IMR-90 (cell line): ENCODE data around the gene PCDHGB5. TPM values are rescaled to one million over a fixed set of nuclear protein-coding genes. Genes with fewer than 3 reads are reported as not detected.
A peak's percentile ranks its signal among the peaks of the same experiment; 100 is the strongest.

Experiments used
- ATAC-seq: fragments of 200-7000 bp; cut with Tn5 transposase; 2 replicates; pipeline ENCODE4 v1.9.1; 2020; ENCODE audit warnings: low read depth, mild to moderate bottlenecking, moderate library complexity
- BruUV-seq: library from RNA; stranded (reverse); fragments of 400-500 nt; replicated peaks from 2 replicates; lab custom pipeline; 2021; lab: Mats Ljungman, UMichigan
- CTCF ChIA-PET: fragments of 300-600 bp; formaldehyde crosslinking; extraction: SDS; loops from one replicate; lab custom pipeline; 2021; ENCODE audit warnings: antibody characterized with exemption; lab: Yijun Ruan, JAX
- POLR2A ChIA-PET: fragments of 300-600 bp; sonication (Branson Sonifier 250); formaldehyde crosslinking; loops from one replicate; lab custom pipeline; 2022; ENCODE audit warnings: antibody characterized with exemption; ENCODE audit not compliant: unreplicated experiment; lab: Charles Lee
- DNase-seq: peaks from one replicate; pipeline ENCODE4 v3.0.0; 2013
- H2AFZ ChIP-seq: replicated peaks from 2 replicates; pipeline ENCODE3; 2013; ENCODE audit warnings: low read length, mild to moderate bottlenecking; ENCODE audit not compliant: poor library complexity
- H2AK5ac ChIP-seq: 2 replicates; pipeline ENCODE4 v1.6.1; 2013; ENCODE audit warnings: low read depth, low read length, inconsistent platforms
- H2AK9ac ChIP-seq: replicated peaks from 2 replicates; pipeline ENCODE3; 2013; ENCODE audit warnings: mild to moderate bottlenecking, low read depth, low read length, moderate library complexity; ENCODE audit not compliant: poor library complexity
- H2BK120ac ChIP-seq: 2 replicates; pipeline ENCODE4 v1.6.1; 2013; ENCODE audit warnings: low read depth, low read length, inconsistent platforms
- H2BK15ac ChIP-seq: 3 replicates; pipeline ENCODE4 v1.6.1; 2013; ENCODE audit warnings: low read depth, low read length, inconsistent platforms
- H2BK20ac ChIP-seq: 2 replicates; pipeline ENCODE4 v1.6.1; 2013; ENCODE audit warnings: low read depth, mild to moderate bottlenecking, inconsistent platforms, low read length, moderate library complexity
- H2BK5ac ChIP-seq: 2 replicates; pipeline ENCODE4 v1.6.1; 2013; ENCODE audit warnings: mild to moderate bottlenecking, low read depth, low read length, inconsistent platforms; ENCODE audit not compliant: poor library complexity, severe bottlenecking
- H3K14ac ChIP-seq: replicated peaks from 2 replicates; pipeline ENCODE4 v1.6.1; 2013; ENCODE audit warnings: low read depth, low read length, inconsistent platforms
- H3K18ac ChIP-seq: 2 replicates; pipeline ENCODE4 v1.6.1; 2013; ENCODE audit warnings: low read depth, low read length, control low read depth
- H3K23ac ChIP-seq: 2 replicates; pipeline ENCODE4 v1.6.1; 2013; ENCODE audit warnings: low read depth, low read length, inconsistent platforms
- H3K27ac ChIP-seq: 2 replicates; pipeline ENCODE4 v1.5.1; 2013; ENCODE audit warnings: mild to moderate bottlenecking, control low read depth, low read length; ENCODE audit not compliant: insufficient read depth
- H3K27me3 ChIP-seq: 2 replicates; pipeline ENCODE4 v1.6.1; 2013; ENCODE audit warnings: low read length; ENCODE audit not compliant: control insufficient read depth, insufficient read depth
- H3K36me3 ChIP-seq: 2 replicates; pipeline ENCODE4 v1.6.1; 2013; ENCODE audit warnings: low read length, mixed read lengths; ENCODE audit not compliant: control insufficient read depth, insufficient read depth
- H3K4ac ChIP-seq: 2 replicates; pipeline ENCODE4 v1.6.1; 2013; ENCODE audit warnings: low read depth, low read length, inconsistent platforms
- H3K4me1 ChIP-seq: 2 replicates; pipeline ENCODE4 v1.6.1; 2013; ENCODE audit warnings: low read length, mixed read lengths; ENCODE audit not compliant: control insufficient read depth, insufficient read depth
- H3K4me2 ChIP-seq: 2 replicates; pipeline ENCODE4 v1.6.1; 2013; ENCODE audit warnings: low read depth, mild to moderate bottlenecking, control low read depth, low read length, moderate library complexity
- H3K4me3 ChIP-seq: 2 replicates; pipeline ENCODE4 v1.5.1; 2013; ENCODE audit warnings: low read depth, mild to moderate bottlenecking, control low read depth, low read length, moderate library complexity; ENCODE audit not compliant: insufficient read depth
- H3K56ac ChIP-seq: 2 replicates; pipeline ENCODE4 v1.6.1; 2013; ENCODE audit warnings: low read length, inconsistent platforms; ENCODE audit not compliant: insufficient read depth; ENCODE audit errors: extremely low read depth
- H3K79me1 ChIP-seq, 2 experiments: 2 replicates each; pipeline ENCODE4 v1.6.1; 2013; ENCODE audit warnings: low read length in 2 of 2, inconsistent platforms in 1 of 2, low read depth in 1 of 2
- H3K9ac ChIP-seq: 2 replicates; pipeline ENCODE4 v1.6.1; 2013; ENCODE audit warnings: low read depth, low read length, control low read depth
- H3K9me1 ChIP-seq: 2 replicates; pipeline ENCODE4 v1.6.1; 2013; ENCODE audit warnings: low read length, inconsistent platforms; ENCODE audit not compliant: insufficient read depth
- H3K9me3 ChIP-seq: 2 replicates; pipeline ENCODE4 v1.6.1; 2013; ENCODE audit warnings: low read length; ENCODE audit not compliant: control insufficient read depth, insufficient read depth
- H4K20me1 ChIP-seq: 2 replicates; pipeline ENCODE4 v1.6.1; 2013; ENCODE audit warnings: low read length, inconsistent platforms; ENCODE audit not compliant: insufficient read depth
- H4K5ac ChIP-seq: 2 replicates; pipeline ENCODE4 v1.6.1; 2013; ENCODE audit warnings: mild to moderate bottlenecking, low read depth, low read length, control low read depth
- H4K8ac ChIP-seq, 2 experiments: 2 replicates each; pipeline ENCODE4 v1.6.1; 2013; ENCODE audit warnings: low read depth in 2 of 2, low read length in 2 of 2, control low read depth in 1 of 2, inconsistent platforms in 1 of 2
- H4K91ac ChIP-seq: 2 replicates; pipeline ENCODE4 v1.6.1; 2013; ENCODE audit warnings: low read depth, low read length, inconsistent platforms; ENCODE audit not compliant: insufficient read depth
- BHLHE40 ChIP-seq: fragments of 150-350 bp; IDR thresholded peaks from 2 replicates; pipeline ENCODE4 v1.6.1; 2016; ENCODE audit warnings: mild to moderate bottlenecking, low read depth, low read length
- CEBPB ChIP-seq: IDR thresholded peaks from 2 replicates; pipeline ENCODE4 v1.6.1; 2012; ENCODE audit warnings: low read depth, low read length, improper control_type of control experiment
- CHD1 ChIP-seq: IDR thresholded peaks from 2 replicates; pipeline ENCODE4 v1.6.1; 2012; ENCODE audit warnings: low read depth, low read length, improper control_type of control experiment
- ELK1 ChIP-seq: fragments of 150-350 bp; IDR thresholded peaks from 2 replicates; pipeline ENCODE4 v1.6.1; 2016; ENCODE audit warnings: low read depth, mild to moderate bottlenecking, low read length, moderate library complexity, borderline replicate concordance
- FOS ChIP-seq: fragments of 150-350 bp; IDR thresholded peaks from 2 replicates; pipeline ENCODE4 v1.6.1; 2016; ENCODE audit warnings: low read depth, low read length
- MAFK ChIP-seq: IDR thresholded peaks from 2 replicates; pipeline ENCODE4 v1.6.1; 2012; ENCODE audit warnings: low read depth, low read length, improper control_type of control experiment
- MAZ ChIP-seq: IDR thresholded peaks from 2 replicates; pipeline ENCODE4 v1.6.1; 2012; ENCODE audit warnings: low read depth, mild to moderate bottlenecking, low read length, improper control_type of control experiment, moderate library complexity, borderline replicate concordance
- MXI1 ChIP-seq: IDR thresholded peaks from 2 replicates; pipeline ENCODE4 v1.6.1; 2012; ENCODE audit warnings: low read depth, mild to moderate bottlenecking, low read length, moderate library complexity, borderline replicate concordance
- NFE2L2 ChIP-seq: fragments of 150-350 bp; IDR thresholded peaks from 2 replicates; pipeline ENCODE4 v1.6.1; 2016; ENCODE audit warnings: low read depth, mild to moderate bottlenecking, low read length
- POLR2A ChIP-seq: IDR thresholded peaks from 2 replicates; pipeline ENCODE4 v1.6.1; 2012; ENCODE audit warnings: mild to moderate bottlenecking, low read depth, low read length
- RAD21 ChIP-seq: IDR thresholded peaks from 2 replicates; pipeline ENCODE4 v1.6.1; 2012; ENCODE audit warnings: low read length, improper control_type of control experiment
- RCOR1 ChIP-seq: IDR thresholded peaks from 2 replicates; pipeline ENCODE4 v1.6.1; 2012; ENCODE audit warnings: mild to moderate bottlenecking, low read length, improper control_type of control experiment; ENCODE audit not compliant: insufficient replicate concordance
- RFX5 ChIP-seq: IDR thresholded peaks from 2 replicates; pipeline ENCODE4 v1.8.0; 2012; ENCODE audit warnings: low read depth, mild to moderate bottlenecking, low read length, moderate library complexity
- SMC3 ChIP-seq: fragments of 150-350 bp; IDR thresholded peaks from 2 replicates; pipeline ENCODE4 v1.6.1; 2016; ENCODE audit warnings: low read depth, mild to moderate bottlenecking, antibody characterized with exemption, low read length, moderate library complexity
- USF2 ChIP-seq: fragments of 150-350 bp; IDR thresholded peaks from 2 replicates; pipeline ENCODE4 v1.6.1; 2017; ENCODE audit warnings: mild to moderate bottlenecking, antibody characterized with exemption, low read length, low read depth
- WGBS, 2 experiments: methylation state at CpG; one replicate each; pipeline versions ENCODE4 v1.1.5 to v1.1.7; 2013; ENCODE audit warnings: missing lambda C conversion rate in 2 of 2; ENCODE audit not compliant: insufficient read length in 1 of 2; ENCODE audit errors: extremely low coverage in 2 of 2; 5-methylcytosine and 5-hydroxymethylcytosine counted together
- dilution Hi-C: fragments of 300-500 bp; cut with HindIII; formaldehyde crosslinking; loops from one replicate; pipeline ENCODE4 v1.14.3; 2018; ENCODE audit warnings: low sequenced_read_pairs; ENCODE audit not compliant: unreplicated experiment
- in situ Hi-C: fragments of 300-500 bp; cut with MboI; formaldehyde crosslinking; loops from 3 replicates; pipeline ENCODE4 v1.14.3; 2019; ENCODE audit warnings: low sequenced_read_pairs, inconsistent platforms, mixed read lengths
- intact Hi-C: fragments of 100-400 bp; cut with micrococcal nuclease; formaldehyde crosslinking; loops from 2 replicates; pipeline ENCODE4 v1.10.0; 2022
- polyA plus RNA-seq, 3 experiments: library from polyadenylated mRNA; depleted of rRNA; stranded (reverse); fragments of >200 nt; gene quantifications; 2 replicates each; pipeline ENCODE4 v1.2.3, GENCODE V29; 2012; ENCODE audit warnings: low replicate concordance in 1 of 3
- total RNA-seq: library from RNA; depleted of rRNA; stranded (reverse); fragments of >200 nt; gene quantifications from 2 replicates; pipeline ENCODE4 v1.2.3, GENCODE V29; 2012

The PCDHGB5 gene
- total and polyA plus RNA-seq, 2 of the 4 experiments (the other 2 are of a cell fraction), result 17.2 to 20.0 TPM

GRCh38 chr5:141371572-141372475 is 25.9 kb upstream of the PCDHGB5 start:
- Histone ChIP-seq H3K4me1 (no peaks in the 10 kb centered on the region), H4K8ac (no peak overlapping the region), H3K9me1 (no peaks in the 10 kb centered on the region), H3K36me3 (peaks cover 23% of the 10 kb centered on the region), H3K9me3 (peaks cover 57% of the 10 kb centered on the region), H2AK5ac (no peak overlapping the region), H3K9ac (no peak overlapping the region), H4K5ac (no peak overlapping the region), H3K27ac (no peak overlapping the region), H2AK9ac (no peak overlapping the region), H3K4ac (no peak overlapping the region), H3K4me3 (no peak overlapping the region), H2BK5ac (no peak overlapping the region), H2AFZ (peak overlapping the region; percentile 49), H3K56ac (no peak overlapping the region), H3K14ac (no peak overlapping the region), H3K4me2 (no peak overlapping the region; the same call in 1 of the 2 replicates), H4K91ac (no peak overlapping the region), H2BK15ac (no peak overlapping the region), H3K23ac (no peak overlapping the region), H3K18ac (no peak overlapping the region), H3K79me1 (no peaks in the 10 kb centered on the region), H2BK20ac (no peak overlapping the region), H3K27me3 (no peaks in the 10 kb centered on the region), H4K20me1 (no peaks in the 10 kb centered on the region), H2BK120ac (no peak overlapping the region)
- no TSS peak for BruUV-seq
- ChIA-PET POLR2A (no interaction called here), CTCF (interaction anchor here (1.3 kb wide), 1 partner anchor 192 kb away, joined by 4 read pairs; no protein-coding TSS in a partner anchor)
- WGBS, 2 experiments, result 38% methylated on average over 53 of the region's 69 CpGs; no CpG with 5 or more reads in 1 of the 2 experiments
- ATAC-seq, result no peak
- DNase-seq, result no peak
- intact Hi-C loops (no loop called here), dilution Hi-C loops (no loop called here), in situ Hi-C loops (no loop called here)
- TF ChIP-seq NFE2L2, result no peak
- no peak for TF ChIP-seq MAFK
- TF ChIP-seq FOS, result no peak
- TF ChIP-seq MXI1, result no peak
- TF ChIP-seq BHLHE40, result no peak
- no peak for TF ChIP-seq CHD1
- TF ChIP-seq RFX5, result no peak
- TF ChIP-seq SMC3, result no peak
- TF ChIP-seq RCOR1, result no peak
- no peak for TF ChIP-seq MAZ
- TF ChIP-seq POLR2A, result no peak
- no peak for TF ChIP-seq CEBPB
- no peak for TF ChIP-seq USF2
- TF ChIP-seq ELK1, result no peak
- TF ChIP-seq RAD21, result no peak
